T-helper 9 cell (primary cell): ENCODE measurements around the gene PRDM5.
"Not testable (repeated sequence)": the region's sequence is repeated elsewhere in the genome, so short reads cannot be mapped to it uniquely, and the experiment has no call there.

Experiments used
- DNase-seq: peaks from one replicate; pipeline ENCODE4 v3.0.0-alpha.2; 2020

PRDM5 gene

GRCh38 chr4:120691536-120691935 lies 231.0 kb downstream of the PRDM5 start:
- DNase-seq, result no peak

- no peak for DNase-seq
These were observed 231.4 kb downstream of the PRDM5 start for GRCh38 chr4:120691106-120691505.

DNA sequence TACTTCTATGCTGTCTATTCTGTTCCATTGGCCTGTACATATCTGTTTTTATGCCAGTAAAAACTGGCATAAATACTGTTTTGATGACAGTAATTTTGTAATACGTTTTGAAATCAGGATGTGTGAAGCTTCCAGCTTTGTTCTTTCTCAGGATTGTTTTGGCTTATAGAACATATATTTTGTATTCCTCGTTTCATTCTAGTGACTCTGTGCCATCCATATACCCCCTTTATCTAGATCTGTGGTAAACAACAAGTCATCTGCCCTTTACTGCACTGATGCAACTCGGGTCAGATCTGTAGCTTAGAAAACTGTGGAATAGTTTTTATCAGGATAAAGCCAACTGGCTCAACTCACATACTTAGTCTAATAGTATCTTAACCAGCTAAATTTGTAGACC lies 233.7 kb downstream of the PRDM5 start:
- no peak for DNase-seq

- DNase-seq, result no peak
These were observed 236.7 kb downstream of the PRDM5 start for GRCh38 chr4:120685756-120686278.

- DNase-seq, result no peak
These were observed 238.5 kb downstream of the PRDM5 start for GRCh38 chr4:120683897-120684540.

DNA sequence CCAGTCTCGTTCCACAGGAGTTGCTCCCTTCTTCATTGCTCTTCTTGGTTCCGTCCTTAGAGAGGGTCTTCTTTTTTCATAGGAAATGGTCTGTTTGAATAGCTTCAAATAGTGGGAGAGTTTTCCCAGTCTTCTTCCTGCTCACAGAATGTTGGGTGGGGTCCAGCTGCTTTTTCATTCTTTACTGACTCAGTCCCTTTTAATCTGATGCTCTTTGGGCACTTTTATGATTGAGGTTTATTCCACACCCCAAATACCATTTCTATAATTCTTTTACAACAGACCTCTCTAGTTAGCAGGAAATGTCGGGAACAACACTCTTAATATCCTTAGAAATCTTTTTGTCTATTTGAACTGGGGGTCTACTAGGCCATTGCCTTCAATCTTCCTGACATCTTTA lies 239.5 kb downstream of the PRDM5 start:
- no peak for DNase-seq

DNA sequence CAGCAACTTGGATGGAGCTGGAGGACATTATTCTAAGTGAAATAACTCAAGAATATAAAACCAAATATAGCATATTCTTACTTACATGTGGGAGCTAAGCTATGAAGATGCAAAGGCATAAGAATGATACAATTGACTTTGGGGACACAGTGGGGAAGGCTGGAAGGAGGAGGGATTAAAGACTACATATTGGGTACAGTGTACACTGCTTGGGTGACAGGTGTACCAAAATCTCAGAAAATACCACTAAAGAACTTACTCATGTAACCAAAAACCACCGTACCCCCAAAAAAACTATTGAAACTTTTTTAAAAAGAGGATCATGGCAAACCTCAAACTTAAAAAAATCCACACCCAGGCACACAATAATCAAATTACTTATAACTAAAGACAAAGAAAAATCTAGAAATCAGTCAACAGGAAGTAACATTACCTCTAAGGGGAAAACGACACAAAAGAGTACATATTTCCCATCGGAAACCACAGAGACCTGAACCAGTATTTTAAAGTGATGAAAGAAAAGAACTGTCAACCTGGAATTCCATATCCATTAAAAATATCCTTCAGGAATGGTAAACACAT lies 241.8 kb downstream of the PRDM5 start:
- DNase-seq, result no peak

GRCh38 chr4:120673696-120674095 lies 248.8 kb downstream of the PRDM5 start:
- DNase-seq, result no peak

DNA sequence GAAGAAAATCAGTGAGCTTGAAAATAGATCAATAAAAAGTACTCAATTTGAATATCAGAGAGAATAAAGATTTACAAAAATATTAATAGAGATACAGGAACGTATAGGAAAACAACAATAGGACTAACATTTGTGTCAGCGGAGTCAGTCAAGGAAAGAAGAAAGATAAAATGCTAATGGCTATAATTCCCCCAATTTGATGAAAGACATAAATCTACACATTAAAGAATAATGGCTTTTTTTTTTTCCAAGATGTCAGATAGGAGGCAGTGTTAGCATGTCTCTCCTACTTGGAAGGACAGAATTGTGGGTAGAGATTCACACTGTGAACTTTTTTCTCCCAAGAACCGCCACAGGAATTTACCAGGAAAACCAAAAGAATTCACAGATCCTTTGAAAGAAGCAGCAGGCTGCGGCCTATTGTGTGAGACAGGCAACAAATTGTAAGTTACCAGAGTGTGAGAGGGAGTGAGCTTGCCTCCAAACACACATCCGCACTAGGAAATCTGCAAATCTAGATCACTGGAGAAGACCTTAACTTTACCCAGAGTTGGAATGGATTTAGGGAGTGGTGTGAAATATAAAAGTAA lies 249.9 kb downstream of the PRDM5 start:
- DNase-seq, result no peak

DNA sequence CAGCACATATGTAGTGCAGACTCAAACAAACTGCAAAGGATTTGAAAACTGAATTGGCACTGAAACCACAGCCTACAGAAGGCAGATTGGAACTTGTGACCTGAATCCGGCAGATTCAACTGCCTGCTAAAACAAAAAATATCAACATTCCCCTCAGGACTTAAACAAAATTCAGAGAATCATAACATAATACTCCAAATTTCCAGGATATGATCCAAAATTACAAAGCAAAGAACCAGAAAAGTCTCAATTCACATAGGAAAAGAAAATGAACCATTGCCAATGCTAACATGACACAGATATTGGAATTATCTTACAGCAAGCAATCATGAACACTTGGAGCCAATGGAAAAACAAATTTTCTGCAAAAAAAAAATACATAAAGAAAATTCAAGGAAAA lies 250.4 kb downstream of the PRDM5 start:
- no peak for DNase-seq

DNA sequence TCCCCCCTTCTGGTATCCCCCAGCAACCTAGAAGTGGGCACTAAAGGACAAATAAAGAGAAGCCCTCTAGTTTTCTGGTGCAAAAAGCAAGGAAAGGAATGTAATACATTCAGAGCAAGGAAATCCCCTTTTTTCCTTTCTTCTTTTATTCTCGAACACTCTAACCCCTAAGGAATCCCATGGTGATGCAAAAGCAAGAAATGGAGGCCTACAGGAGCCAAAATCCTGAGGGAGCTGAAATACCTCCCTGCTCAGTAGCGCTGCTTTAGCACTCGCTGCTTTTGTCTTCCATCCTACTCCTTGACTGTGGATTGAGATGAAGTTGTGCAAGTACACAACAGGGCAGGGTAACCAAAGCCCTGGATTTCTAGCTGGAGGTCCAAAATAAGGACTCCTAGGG lies 251.0 kb downstream of the PRDM5 start:
- no peak for DNase-seq

- no peak for DNase-seq
These were observed 255.4 kb downstream of the PRDM5 start for GRCh38 chr4:120667102-120667501.

DNA sequence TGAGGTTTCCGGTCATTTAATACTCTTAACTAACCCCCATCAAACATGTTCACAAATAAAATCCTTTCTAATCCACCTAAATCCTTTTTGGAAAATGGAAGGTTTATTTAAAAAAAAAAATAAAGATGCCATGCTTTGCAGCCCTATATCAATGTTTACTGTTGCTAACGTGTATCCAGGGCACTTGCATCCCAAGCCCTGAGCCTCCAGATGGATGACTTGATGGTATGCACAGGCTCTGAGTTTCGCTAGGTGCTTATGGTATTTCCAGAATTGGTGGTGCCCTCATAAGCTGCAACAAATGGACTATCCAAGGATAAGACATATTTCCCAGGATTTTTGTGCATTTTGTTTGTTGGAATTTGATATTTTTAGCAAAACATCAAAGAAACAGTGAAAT lies 257.7 kb downstream of the PRDM5 start:
- DNase-seq, result no peak

- DNase-seq, result no peak
These were observed 262.8 kb downstream of the PRDM5 start for GRCh38 chr4:120659616-120660170.

DNA sequence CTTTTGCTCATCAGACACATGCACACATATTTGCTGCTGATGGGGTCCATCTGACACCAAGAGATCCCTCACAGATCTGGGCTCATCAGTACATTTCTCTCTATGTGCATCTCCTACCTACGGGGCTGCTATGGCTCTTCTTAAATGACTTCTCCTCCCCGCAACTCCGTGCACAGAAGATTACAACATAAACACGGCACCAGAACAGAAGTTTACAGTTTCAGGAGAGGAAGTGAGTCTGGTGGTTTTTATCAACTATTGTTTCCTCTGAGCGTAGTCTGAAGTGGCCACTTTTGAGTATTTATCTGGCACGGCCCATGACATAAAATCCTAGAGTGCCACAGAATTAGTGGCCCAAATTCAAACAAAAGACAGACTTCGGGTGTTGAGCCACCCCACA lies 263.8 kb downstream of the PRDM5 start:
- DNase-seq, result no peak

DNA sequence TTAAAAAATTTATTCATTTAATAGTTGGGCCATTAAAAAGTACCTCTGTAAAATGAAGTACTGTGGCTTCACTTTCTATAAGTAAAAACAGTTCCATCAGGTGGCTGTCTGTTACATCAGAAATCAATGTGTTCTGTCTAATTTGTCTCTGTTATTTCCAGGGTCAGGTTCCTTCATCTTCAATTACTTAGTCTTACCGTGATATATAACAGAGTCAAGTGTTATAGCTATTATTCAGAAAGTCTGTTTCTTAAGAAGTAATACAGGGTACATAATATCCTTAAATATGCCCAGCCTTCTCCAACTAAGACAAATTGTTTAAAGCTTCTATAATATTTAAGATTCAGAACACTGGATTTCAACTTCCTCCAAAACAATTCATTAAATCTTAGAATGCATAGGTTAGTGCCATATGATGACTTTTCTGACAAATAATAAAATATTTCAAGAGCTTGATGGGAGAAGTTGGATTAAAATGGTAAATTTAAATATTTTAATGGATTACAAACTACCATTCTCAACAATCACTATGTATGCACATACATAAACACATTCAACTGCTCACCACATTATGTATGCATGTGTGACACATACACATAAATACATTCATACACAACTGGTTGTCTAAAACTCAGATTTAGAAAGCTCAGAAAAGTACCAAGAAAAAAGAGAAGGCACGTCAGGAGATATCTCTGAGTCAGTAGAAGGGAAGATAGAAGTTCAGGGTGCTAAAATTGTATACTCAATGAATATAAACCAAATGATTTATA lies 268.5 kb downstream of the PRDM5 start:
- no peak for DNase-seq

DNA sequence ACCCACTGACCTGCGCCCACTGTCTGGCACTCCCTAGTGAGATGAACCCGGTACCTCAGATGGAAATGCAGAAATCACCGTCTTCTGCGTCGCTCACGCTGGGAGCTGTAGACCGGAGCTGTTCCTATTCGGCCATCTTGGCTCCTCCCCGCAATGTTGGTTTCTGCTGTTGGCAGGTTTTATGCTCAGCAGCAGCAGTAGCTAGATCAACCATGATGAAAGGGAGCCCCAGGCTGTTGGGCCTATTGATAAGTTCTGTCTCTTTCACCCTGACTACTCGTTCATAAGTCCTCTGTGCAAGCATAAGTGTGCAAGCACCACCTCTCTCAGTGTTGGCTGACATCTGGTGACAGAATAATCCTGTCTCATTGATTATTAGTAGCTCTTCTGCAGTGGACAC lies 274.2 kb downstream of the PRDM5 start:
- not testable (repeated sequence) for DNase-seq
